Effector CD4-positive, alpha-beta T cell (primary cell): ENCODE data around the gene ATP1B2.
A peak's percentile ranks its signal among the peaks of the same experiment; 100 is the strongest.
"Not testable (repeated sequence)": the region's sequence is repeated elsewhere in the genome, so short reads cannot be mapped to it uniquely, and the experiment has no call there.

Experiments
- DNase-seq: peaks from one replicate; pipeline ENCODE4 v3.0.0-alpha.2; 2020

The ATP1B2 gene

DNA sequence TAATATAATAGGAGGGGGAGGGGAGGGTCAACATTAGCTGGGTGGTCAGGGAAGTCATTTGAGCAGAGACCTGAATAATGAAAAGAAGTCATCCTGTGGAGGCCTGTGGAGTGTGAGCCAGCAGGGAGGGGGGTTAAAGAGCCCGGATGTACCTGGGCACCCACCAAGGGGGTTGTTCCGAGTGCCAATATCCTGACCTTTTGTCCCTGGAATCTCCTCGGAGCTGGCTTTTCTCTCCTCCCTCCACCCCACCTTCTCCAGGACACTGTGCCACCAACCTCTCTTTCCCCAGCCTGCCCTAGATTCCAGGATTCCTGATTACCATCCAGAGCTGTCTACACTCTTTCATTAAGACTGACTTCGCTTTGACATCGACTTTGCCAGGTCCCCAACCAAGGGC, 14.6 kb upstream of the ATP1B2 start:
- DNase-seq: no peak

GRCh38 chr17:7640783-7641182, 9.9 kb upstream of the ATP1B2 start:
- DNase-seq: no peak

- DNase-seq: not testable (repeated sequence)
Observed at GRCh38 chr17:7641635-7642034, 9.1 kb upstream of the ATP1B2 start.

DNA sequence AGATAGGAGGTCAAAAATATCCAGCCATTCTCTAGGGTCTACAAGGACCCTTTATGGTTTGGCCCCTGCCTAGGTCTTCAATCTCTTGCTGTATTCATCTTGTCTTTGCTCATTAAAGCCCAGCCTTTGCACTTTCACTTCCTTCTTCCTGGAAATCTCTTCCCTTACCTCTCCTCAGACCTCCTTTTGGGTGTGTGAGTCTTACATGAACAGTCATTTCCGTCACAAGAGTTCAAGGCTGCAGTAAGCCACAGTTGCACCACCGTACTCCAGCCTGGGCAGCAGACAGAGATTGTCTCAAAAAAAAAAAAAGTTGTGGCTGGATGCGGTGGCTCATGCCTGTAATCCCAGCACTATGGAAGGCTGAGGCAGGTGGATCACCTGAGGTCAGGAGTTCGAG, 6.0 kb upstream of the ATP1B2 start:
- DNase-seq: no peak

DNA sequence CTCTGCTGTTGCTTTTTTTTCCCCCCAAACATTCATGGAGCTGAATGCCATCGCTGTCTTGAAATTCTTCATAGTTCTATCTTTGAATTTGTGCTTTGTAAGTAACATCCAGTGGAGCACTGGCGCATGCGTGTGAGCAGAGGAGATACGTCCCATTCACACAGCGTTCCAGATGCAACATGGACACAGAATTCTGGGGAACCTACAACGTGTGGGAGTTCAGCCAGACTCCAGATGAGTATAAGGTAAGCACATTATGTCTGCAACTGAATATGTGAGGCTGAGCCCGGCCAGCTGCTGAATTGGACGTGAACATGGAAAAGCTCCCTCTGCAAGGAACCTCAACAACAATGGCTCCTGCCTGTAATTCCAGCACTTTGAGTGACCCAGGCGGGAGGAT, 4.3 kb upstream of the ATP1B2 start:
- no peak for DNase-seq

- no peak for DNase-seq
Observed at GRCh38 chr17:7647018-7647417, 3.7 kb upstream of the ATP1B2 start.

DNA sequence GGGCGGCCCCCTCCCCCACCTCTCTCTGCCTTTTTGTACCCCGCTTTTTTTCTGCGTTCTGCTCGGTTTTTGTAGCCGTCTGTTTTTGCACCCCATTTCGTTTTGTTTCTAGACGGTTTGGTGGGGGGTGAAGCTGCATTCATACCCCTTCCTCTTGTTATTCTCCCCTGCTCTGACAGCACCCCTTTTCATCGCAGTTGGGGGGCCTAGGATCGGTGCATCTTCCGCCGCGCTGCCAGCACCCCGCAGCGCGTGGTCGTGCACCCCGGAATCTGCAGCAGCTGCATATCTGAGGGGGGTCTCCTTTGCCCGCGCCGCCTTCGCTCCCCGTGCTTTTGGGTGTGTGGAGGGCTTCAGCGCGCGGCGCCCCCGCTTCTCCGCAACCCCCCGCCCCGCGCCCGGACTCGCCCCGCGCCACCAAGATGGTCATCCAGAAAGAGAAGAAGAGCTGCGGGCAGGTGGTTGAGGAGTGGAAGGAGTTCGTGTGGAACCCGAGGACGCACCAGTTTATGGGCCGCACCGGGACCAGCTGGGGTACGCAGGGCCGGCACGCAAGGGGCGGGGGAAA, 455 bp downstream of the ATP1B2 start:
- DNase-seq: no peak

- no peak for DNase-seq
Observed at GRCh38 chr17:7651665-7652387, 1.1 kb downstream of the ATP1B2 start.

DNA sequence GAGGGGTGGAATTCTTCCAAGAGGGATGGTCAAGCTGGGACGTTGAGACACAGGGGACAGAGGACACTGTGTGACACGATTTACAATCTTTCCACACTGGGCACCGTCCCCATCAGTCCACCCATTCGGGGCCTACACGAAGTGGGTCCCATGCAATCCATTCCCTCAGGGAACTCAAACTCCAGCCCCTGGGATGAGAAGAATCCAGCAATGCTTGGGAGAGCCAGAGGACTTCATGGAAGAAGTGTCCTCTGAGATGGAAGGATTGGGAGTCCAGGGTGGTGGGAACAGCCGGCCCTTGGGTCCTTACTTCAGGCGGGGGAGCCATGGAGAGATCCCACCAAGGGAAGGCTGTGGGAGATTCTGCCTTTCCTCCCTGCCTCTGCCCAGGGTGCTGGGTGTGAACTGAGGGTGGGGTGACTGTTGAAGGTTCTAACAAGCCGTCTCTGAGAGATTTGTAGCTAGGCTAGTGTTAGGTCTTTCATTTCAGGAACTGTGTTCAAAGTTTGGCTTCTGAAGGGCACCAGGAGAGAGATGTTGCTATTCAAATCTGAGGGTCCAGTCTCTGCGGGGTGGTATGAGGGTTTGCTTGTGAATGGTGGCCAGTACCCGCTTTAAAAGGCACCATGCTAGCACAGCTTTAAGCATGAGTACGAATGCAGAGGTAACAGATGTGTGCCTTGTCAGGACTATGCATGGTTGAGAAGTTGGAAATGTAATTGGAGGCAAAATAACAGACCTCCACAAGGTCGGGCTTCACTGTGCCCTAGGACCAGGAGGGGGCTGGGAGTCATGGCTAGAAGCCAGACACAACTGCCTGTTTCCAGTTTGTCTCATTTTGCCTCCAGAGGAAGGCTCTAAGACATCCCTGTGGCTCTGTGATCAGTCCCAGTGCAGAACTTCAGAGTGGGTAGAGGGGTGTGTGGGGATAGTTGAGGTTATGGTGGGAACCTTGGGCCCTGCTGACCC, 1.9 kb downstream of the ATP1B2 start:
- no peak for DNase-seq

DNA sequence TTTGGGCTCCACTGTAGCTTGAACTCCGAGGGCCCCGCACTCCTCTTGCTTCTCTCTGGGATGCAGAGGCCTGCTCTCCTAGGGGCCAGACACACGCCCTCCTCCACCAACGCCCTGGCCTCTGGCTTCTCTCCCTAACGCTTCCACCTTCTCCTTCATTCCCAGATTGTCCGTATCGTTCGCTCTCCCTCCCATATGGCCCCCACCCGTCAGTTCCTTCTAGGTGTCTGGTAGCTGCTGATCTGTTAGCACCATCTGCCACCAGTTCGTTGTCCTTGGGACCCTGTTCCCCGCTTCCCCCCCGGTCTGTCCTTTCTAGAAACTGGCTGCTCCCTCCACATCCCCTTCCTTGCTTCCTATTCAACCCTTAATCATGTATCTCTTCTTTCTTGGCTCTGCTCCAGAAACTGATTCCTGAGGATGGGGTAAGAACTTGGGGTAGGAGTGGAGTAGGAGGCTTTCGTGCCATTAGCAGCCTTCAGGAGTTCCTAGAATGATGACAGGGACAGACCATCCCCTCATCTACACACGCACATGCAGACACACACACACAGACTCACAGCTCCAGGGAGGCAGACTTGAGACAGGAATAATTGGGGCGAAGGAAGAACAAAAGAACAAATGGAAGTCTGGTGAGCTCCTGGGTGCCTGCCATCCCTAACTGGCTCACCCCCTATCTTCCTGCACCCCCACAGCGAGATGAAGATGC, 4.3 kb downstream of the ATP1B2 start:
- DNase-seq: no peak

DNA sequence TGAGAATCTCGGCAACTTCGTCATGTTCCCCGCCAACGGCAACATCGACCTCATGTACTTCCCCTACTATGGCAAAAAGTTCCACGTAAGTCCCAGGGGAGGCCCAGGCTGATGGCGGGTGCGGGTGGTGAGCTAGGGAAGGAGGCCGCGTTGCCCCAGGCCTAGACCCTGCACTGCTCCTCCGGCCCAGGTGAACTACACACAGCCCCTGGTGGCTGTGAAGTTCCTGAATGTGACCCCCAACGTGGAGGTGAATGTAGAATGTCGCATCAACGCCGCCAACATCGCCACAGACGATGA, 4.8 kb downstream of the ATP1B2 start:
- no peak for DNase-seq

DNA sequence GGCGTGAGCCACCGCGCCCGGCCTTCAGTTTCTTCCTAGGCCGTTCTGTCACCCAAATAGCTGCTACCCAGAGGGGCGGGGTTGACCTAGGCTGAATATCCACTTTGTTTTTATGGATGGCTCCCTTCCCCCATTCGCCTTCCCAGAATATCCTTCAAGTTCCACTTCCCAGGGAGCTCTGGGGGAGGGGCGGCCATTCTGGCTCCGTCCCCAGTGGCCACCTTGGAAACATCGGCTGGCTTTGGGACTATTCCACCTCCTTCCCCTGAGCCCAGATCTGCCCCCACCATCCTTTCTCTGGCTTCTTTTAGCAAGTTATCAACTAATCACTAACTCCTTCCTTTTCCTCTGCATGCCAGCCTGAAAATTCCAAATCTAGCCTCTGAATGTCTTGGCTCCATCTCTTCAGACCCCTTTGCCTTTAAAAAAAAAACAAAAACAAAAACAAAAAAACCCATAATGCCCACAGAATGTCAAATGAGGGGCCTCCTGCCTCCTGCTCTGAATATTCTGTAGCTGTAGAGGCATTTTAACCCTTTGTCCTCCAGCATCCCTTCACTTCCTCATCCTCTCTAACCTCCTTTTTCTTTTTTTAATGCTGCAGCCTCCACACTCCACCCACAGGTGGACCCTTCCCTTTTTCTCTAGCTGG, 6.4 kb downstream of the ATP1B2 start:
- no peak for DNase-seq

DNA sequence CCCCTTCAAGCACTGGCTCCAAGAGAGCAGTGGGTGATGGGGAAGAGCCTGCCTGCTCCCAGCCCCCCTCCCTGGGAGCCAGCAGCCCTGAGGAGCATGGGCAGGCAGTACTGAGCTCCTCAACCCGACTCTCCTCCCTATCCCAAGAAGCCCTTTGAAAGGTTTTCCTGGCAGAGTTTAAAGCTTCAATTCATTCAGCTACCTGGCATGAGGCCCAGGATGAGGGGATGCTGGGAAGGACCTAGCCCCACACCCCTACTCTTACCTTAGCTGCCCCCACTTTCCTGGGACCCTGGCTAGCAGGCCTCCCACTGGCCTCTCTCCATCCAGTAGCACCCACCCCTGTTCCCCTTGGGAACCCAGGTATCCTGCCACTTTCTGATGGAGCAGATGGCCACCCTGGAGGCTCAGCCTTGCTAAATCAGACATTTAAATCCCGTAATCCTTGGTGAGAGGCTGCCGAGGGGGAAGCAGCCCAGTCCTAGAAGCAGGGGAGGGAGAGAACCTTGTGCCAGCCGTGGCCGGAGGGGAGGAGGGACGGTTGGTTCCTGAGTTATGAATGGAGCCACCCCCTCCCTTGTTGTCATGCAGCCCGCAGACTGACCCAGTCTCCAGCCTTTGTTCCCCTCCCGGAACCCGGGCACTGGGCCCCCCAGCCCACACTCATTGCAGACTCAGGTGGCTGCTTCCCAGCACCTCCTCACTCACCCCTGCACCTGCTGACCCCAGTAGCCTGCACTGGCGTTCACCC, 17.1 kb downstream of the ATP1B2 start:
- DNase-seq: no peak

DNA sequence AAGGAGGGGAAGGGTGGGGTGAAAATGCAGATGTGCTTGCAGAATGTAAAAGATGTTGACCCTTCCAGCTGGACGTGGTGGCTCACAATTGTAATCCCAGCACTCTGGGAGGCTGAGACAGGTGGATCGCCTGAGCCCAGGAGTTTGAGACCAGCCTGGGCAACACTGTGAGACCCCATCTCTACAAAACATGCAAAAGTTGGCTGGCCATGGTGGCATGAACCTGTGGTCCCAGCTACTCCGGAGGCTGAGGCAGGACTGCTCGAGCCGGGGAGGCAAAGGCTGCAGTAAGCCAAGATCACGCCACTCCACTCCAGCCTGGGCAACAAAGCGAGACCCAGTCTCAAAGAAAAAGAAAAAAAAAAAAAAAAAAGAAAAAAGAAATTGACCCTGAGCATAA, 17.8 kb downstream of the ATP1B2 start:
- DNase-seq: no peak

- DNase-seq: no peak
Observed at GRCh38 chr17:7673239-7673638, 22.5 kb downstream of the ATP1B2 start.

DNA sequence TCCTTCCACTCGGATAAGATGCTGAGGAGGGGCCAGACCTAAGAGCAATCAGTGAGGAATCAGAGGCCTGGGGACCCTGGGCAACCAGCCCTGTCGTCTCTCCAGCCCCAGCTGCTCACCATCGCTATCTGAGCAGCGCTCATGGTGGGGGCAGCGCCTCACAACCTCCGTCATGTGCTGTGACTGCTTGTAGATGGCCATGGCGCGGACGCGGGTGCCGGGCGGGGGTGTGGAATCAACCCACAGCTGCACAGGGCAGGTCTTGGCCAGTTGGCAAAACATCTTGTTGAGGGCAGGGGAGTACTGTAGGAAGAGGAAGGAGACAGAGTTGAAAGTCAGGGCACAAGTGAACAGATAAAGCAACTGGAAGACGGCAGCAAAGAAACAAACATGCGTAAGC, 24.2 kb downstream of the ATP1B2 start:
- no peak for DNase-seq

DNA sequence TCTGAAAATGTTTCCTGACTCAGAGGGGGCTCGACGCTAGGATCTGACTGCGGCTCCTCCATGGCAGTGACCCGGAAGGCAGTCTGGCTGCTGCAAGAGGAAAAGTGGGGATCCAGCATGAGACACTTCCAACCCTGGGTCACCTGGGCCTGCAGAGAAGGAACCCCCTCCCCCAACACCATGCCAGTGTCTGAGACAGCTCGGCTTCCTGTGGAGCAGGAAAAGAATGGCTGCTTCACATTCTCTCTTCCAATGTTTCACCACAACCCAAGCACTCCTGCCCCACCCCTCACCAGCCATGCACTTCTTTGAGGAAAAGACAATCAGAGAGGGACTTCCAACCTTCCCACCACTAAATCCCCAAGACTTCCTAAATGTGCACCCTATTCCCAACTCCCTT, 25.8 kb downstream of the ATP1B2 start:
- no peak for DNase-seq

GRCh38 chr17:7677388-7678067, 26.8 kb downstream of the ATP1B2 start:
- no peak for DNase-seq

DNA sequence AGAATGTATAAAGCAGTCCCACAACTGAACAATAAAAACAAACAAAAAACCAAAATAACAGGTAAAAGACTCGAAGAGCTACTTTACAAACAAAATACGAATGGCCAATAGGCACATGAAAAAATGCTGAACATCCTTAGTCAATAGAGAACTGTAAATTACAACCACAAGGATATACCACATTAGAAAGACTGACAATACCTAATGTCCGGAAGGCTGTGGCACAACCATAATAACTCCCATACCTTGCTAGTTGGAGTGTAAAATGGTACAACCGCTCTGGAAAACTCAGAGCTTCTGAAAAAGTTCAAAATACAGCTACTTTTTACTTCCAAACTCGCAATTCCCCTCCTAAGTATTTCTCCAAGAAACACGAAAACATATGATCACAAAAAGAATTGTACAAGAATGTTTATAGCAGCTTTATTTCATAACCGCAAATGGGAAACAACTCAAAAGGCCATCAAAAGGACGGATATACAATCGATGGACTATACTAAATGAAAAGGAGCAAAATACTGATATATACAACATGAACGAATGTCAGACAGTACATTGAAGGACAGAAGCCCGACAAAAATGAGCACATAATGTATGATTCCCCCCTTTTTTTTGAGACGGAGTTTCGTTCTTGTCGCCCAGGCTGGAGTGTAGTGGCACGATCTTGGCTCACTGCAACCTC, 34.3 kb downstream of the ATP1B2 start:
- DNase-seq: no peak

- peak; percentile 86 for DNase-seq
Observed at GRCh38 chr17:7685533-7686221, 35.0 kb downstream of the ATP1B2 start.
